GM15510 (cell line): ENCODE data around the gene DNAL4.

Experiments
- POLR2A ChIP-seq: IDR thresholded peaks from 3 replicates; pipeline ENCODE4 v1.6.1; 2011; ENCODE audit warnings: borderline replicate concordance; ENCODE audit not compliant: insufficient read length; ENCODE audit errors: extremely low read depth

Gene DNAL4

GRCh38 chr22:38750638-38751037, 43.3 kb downstream of the DNAL4 start:
- no peak for TF ChIP-seq POLR2A

GRCh38 chr22:38750104-38750503, 43.8 kb downstream of the DNAL4 start:
- TF ChIP-seq POLR2A: no peak

GRCh38 chr22:38748487-38749136, 45.3 kb downstream of the DNAL4 start:
- no peak for TF ChIP-seq POLR2A

- TF ChIP-seq POLR2A: no peak
These were observed 48.1 kb downstream of the DNAL4 start for GRCh38 chr22:38745676-38746460.

- no peak for TF ChIP-seq POLR2A
These were observed 49.0 kb downstream of the DNAL4 start for GRCh38 chr22:38744981-38745380.

GRCh38 chr22:38742176-38742942, 51.6 kb downstream of the DNAL4 start:
- peak; percentile 19 for TF ChIP-seq POLR2A

- TF ChIP-seq POLR2A: no peak
These were observed 52.4 kb downstream of the DNAL4 start for GRCh38 chr22:38741576-38741975.

- TF ChIP-seq POLR2A: no peak
These were observed 52.8 kb downstream of the DNAL4 start for GRCh38 chr22:38741166-38741565.

- no peak for TF ChIP-seq POLR2A
These were observed 53.2 kb downstream of the DNAL4 start for GRCh38 chr22:38740754-38741153.

GRCh38 chr22:38740116-38740723, 53.7 kb downstream of the DNAL4 start:
- TF ChIP-seq POLR2A: no peak

GRCh38 chr22:38739300-38740055, 54.5 kb downstream of the DNAL4 start:
- TF ChIP-seq POLR2A: peak; percentile 9

GRCh38 chr22:38738475-38739070, 55.4 kb downstream of the DNAL4 start:
- TF ChIP-seq POLR2A: peak; percentile 1

GRCh38 chr22:38737302-38738060, 56.5 kb downstream of the DNAL4 start:
- peak; percentile 16 for TF ChIP-seq POLR2A
